ENCODE data around the gene ZHX3.

GRCh38 chr20:41225091-41225490, 92.4 kb downstream of the ZHX3 start:
- TF ChIP-seq, protein P1, sequence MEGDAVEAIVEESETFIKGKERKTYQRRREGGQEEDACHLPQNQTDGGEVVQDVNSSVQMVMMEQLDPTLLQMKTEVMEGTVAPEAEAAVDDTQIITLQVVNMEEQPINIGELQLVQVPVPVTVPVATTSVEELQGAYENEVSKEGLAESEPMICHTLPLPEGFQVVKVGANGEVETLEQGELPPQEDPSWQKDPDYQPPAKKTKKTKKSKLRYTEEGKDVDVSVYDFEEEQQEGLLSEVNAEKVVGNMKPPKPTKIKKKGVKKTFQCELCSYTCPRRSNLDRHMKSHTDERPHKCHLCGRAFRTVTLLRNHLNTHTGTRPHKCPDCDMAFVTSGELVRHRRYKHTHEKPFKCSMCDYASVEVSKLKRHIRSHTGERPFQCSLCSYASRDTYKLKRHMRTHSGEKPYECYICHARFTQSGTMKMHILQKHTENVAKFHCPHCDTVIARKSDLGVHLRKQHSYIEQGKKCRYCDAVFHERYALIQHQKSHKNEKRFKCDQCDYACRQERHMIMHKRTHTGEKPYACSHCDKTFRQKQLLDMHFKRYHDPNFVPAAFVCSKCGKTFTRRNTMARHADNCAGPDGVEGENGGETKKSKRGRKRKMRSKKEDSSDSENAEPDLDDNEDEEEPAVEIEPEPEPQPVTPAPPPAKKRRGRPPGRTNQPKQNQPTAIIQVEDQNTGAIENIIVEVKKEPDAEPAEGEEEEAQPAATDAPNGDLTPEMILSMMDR (IDR thresholded peaks at IDR 0.05) = no peak
- no peak for TF ChIP-seq POLR2A (IDR thresholded peaks at IDR 0.05)
